ENCODE data around the gene USP46.

Gene USP46

DNA sequence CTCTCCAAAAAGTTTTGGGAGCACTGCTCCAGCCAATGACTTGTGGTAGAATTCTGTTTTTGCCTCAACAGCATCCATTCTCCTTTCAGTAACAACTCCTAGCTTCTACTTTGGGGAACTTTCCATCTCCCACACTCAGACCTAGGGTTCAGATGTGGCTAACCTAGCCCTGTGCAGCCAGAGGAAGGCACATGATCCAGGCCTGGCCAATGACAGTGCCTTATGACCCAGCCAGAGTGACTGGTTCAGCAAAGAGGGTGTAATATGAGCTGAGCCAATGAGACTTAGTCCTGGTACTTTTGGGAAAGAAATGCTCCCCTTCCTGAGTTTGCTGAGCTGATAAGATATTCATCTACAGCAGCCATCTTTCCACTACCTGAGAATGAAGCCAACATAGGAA is 5.4 kb upstream of the USP46 start:
- no peaks in the 10 kb centered on the region for H3K36me3 ChIP-seq (ENCODE audit: insufficient read depth, low read length)
- no peak overlapping the region for H3K4me2 ChIP-seq (ENCODE audit: low read depth, low read length, poor library complexity, severe bottlenecking)
- no peaks in the 10 kb centered on the region for H3K27me3 ChIP-seq (ENCODE audit: insufficient read depth, low read length, poor library complexity, severe bottlenecking)
- no peaks in the 10 kb centered on the region; the same call in 1 of the 2 replicates for H3K79me2 ChIP-seq (ENCODE audit: insufficient read depth, low read length)
- no peaks in the 10 kb centered on the region for H3K9me2 ChIP-seq (replicated peaks; ENCODE audit: low read depth, low read length)
- no peaks in the 10 kb centered on the region for H3F3A ChIP-seq (ENCODE audit: low read depth)
- H3K4me3 ChIP-seq (ENCODE audit: low read length, poor library complexity, severe bottlenecking): no peak overlapping the region
- H2AFZ ChIP-seq (ENCODE audit: low read length): no peak overlapping the region
- TF ChIP-seq EZH2phosphoT487 (IDR thresholded peaks at IDR 0.05; ENCODE audit: borderline replicate concordance): no peak
- TF ChIP-seq, protein P1, sequence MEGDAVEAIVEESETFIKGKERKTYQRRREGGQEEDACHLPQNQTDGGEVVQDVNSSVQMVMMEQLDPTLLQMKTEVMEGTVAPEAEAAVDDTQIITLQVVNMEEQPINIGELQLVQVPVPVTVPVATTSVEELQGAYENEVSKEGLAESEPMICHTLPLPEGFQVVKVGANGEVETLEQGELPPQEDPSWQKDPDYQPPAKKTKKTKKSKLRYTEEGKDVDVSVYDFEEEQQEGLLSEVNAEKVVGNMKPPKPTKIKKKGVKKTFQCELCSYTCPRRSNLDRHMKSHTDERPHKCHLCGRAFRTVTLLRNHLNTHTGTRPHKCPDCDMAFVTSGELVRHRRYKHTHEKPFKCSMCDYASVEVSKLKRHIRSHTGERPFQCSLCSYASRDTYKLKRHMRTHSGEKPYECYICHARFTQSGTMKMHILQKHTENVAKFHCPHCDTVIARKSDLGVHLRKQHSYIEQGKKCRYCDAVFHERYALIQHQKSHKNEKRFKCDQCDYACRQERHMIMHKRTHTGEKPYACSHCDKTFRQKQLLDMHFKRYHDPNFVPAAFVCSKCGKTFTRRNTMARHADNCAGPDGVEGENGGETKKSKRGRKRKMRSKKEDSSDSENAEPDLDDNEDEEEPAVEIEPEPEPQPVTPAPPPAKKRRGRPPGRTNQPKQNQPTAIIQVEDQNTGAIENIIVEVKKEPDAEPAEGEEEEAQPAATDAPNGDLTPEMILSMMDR (conservative IDR thresholded peaks at IDR 0.05; ENCODE audit: low read length): no peak
- peaks cover 12% of the 10 kb centered on the region for H3K4me1 ChIP-seq (ENCODE audit: insufficient read depth, low read length, poor library complexity, severe bottlenecking)
- H3K9me3 ChIP-seq (ENCODE audit: insufficient read depth, low read depth, low read length): no peaks in the 10 kb centered on the region; the same call in 1 of the 2 replicates
- H4K20me1 ChIP-seq (ENCODE audit: insufficient read depth, low read length, poor library complexity, severe bottlenecking): no peaks in the 10 kb centered on the region
- no peak overlapping the region for H3K9ac ChIP-seq (ENCODE audit: low read depth, low read length, poor library complexity, severe bottlenecking)

DNA sequence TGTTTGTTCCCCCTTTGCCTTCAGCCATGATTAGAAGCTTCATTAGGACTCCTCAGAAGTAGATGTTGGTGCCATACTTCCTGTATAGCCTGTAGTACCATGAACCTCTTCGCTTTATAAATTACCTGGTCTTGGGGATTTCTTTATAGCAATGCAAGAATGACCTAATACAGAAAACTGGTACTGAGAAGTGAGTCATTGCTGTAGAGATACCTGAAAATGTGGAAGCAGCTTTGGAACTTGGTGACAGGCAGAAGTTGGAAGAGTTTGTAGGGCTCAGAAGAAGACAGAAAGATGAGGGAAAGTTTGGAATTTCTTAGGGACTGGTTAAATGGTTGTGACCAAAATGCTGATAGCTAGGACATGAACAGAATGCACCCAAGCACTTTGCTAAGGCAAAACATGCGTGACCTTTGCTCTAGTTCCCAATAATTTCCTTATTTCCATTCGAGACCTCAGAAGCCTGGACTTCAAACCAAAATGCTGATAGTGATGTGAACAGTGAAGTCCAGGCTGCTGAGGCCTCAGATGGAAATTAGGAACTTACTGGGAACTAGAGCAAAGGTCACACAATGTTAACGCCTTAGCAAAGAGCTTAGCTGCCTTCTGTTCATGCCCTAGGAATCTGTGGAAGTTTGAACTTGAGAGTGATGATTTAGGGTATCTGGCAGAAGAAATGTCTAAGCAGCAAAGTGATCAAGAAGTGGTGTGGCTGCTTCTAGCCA is 3.0 kb upstream of the USP46 start:
- TF ChIP-seq, protein P1 (conservative IDR thresholded peaks at IDR 0.05; ENCODE audit: low read length): no peak
- no peak for TF ChIP-seq EZH2phosphoT487 (IDR thresholded peaks at IDR 0.05; ENCODE audit: borderline replicate concordance)
- no peak overlapping the region for H3K9ac ChIP-seq (ENCODE audit: low read depth, low read length, poor library complexity, severe bottlenecking)

DNA sequence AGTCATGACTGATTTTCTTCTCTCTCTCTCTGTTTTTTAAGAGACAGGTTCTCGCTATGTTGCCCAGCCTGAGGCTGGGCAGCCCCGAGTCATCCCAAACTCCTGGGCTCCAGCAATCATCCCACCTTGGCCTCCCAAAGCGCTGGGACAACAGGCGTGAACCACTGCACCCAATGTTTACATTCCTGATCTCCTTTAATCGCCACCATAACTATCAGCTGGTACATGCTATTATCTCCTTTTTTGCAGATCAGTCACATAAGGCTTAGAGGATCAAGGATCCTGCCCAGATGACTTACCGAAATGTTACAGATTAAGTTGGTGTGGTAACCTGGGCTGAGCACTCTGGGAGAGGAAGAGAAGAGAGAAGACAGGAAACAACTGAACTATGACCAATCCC is 1.5 kb upstream of the USP46 start:
- peaks cover 35% of the 10 kb centered on the region for H3K4me1 ChIP-seq (ENCODE audit: insufficient read depth, low read length, poor library complexity, severe bottlenecking)
- H3K9me2 ChIP-seq (replicated peaks; ENCODE audit: low read depth, low read length): no peaks in the 10 kb centered on the region
- no peak overlapping the region for H3K9ac ChIP-seq (ENCODE audit: low read depth, low read length, poor library complexity, severe bottlenecking)
- H3F3A ChIP-seq (ENCODE audit: low read depth): no peaks in the 10 kb centered on the region; the same call in 1 of the 2 replicates
- no peaks in the 10 kb centered on the region for H4K20me1 ChIP-seq (ENCODE audit: insufficient read depth, low read length, poor library complexity, severe bottlenecking)
- no peak overlapping the region for H2AFZ ChIP-seq (ENCODE audit: low read length)
- no peaks in the 10 kb centered on the region for H3K27me3 ChIP-seq (ENCODE audit: insufficient read depth, low read length, poor library complexity, severe bottlenecking)
- H3K79me2 ChIP-seq (ENCODE audit: insufficient read depth, low read length): peaks cover 25% of the 10 kb centered on the region
- H3K36me3 ChIP-seq (ENCODE audit: insufficient read depth, low read length): no peaks in the 10 kb centered on the region
- no peak for TF ChIP-seq EZH2phosphoT487 (IDR thresholded peaks at IDR 0.05; ENCODE audit: borderline replicate concordance)
- TF ChIP-seq, protein P1 (conservative IDR thresholded peaks at IDR 0.05; ENCODE audit: low read length): no peak
- H3K4me2 ChIP-seq (ENCODE audit: low read depth, low read length, poor library complexity, severe bottlenecking): peak overlapping the region; percentile 78
- H3K4me3 ChIP-seq (ENCODE audit: low read length, poor library complexity, severe bottlenecking): peak overlapping the region; percentile 91
- no peaks in the 10 kb centered on the region; the same call in 1 of the 2 replicates for H3K9me3 ChIP-seq (ENCODE audit: insufficient read depth, low read depth, low read length)

More for the DNA sequence above, 3.0 kb upstream of the USP46 start:
- no peak overlapping the region for H3K4me2 ChIP-seq (ENCODE audit: low read depth, low read length, poor library complexity, severe bottlenecking)
- H3F3A ChIP-seq (ENCODE audit: low read depth): no peaks in the 10 kb centered on the region
- H4K20me1 ChIP-seq (ENCODE audit: insufficient read depth, low read length, poor library complexity, severe bottlenecking): no peaks in the 10 kb centered on the region
- no peaks in the 10 kb centered on the region for H3K27me3 ChIP-seq (ENCODE audit: insufficient read depth, low read length, poor library complexity, severe bottlenecking)
- H2AFZ ChIP-seq (ENCODE audit: low read length): no peak overlapping the region
- H3K9me2 ChIP-seq (replicated peaks; ENCODE audit: low read depth, low read length): no peaks in the 10 kb centered on the region
- H3K79me2 ChIP-seq (ENCODE audit: insufficient read depth, low read length): peaks cover 18% of the 10 kb centered on the region
- H3K4me1 ChIP-seq (ENCODE audit: insufficient read depth, low read length, poor library complexity, severe bottlenecking): peaks cover 25% of the 10 kb centered on the region
- H3K36me3 ChIP-seq (ENCODE audit: insufficient read depth, low read length): no peaks in the 10 kb centered on the region
- no peaks in the 10 kb centered on the region; the same call in 1 of the 2 replicates for H3K9me3 ChIP-seq (ENCODE audit: insufficient read depth, low read depth, low read length)
- no peak overlapping the region for H3K4me3 ChIP-seq (ENCODE audit: low read length, poor library complexity, severe bottlenecking)
